HepG2 (cell line): ENCODE data around the gene ENTREP3. TPM values are rescaled to one million over a fixed set of nuclear protein-coding genes. Genes with fewer than 3 reads are reported as not detected.
A peak's percentile ranks its signal among the peaks of the same experiment; 100 is the strongest.

Experiments
- CC2D1A ChIP-seq: sonication (generic); formaldehyde crosslinking; IDR thresholded peaks from 2 replicates; pipeline ENCODE4 v1.8.1; 2023; ENCODE audit warnings: mild to moderate bottlenecking, missing genetic modification reagents
- HOXA9 ChIP-seq: sonication (generic); formaldehyde crosslinking; IDR thresholded peaks from 2 replicates; pipeline ENCODE4 v1.8.1; 2022; ENCODE audit warnings: missing genetic modification reagents, mild to moderate bottlenecking, moderate library complexity, borderline replicate concordance
- ISL2 ChIP-seq: sonication (generic); formaldehyde crosslinking; IDR thresholded peaks from 2 replicates; pipeline ENCODE4 v1.5.0; 2020; ENCODE audit warnings: missing genetic modification reagents
- MBD4 ChIP-seq: IDR thresholded peaks from 2 replicates; pipeline ENCODE4 v1.6.1; 2012; ENCODE audit warnings: low read length, inconsistent platforms, borderline replicate concordance
- MXI1 ChIP-seq: IDR thresholded peaks from 3 replicates; pipeline ENCODE4 v1.6.1; 2012; ENCODE audit warnings: low read depth, low read length, inconsistent platforms, borderline replicate concordance
- NCOA1 ChIP-seq: sonication (generic); formaldehyde crosslinking; IDR thresholded peaks from 2 replicates; pipeline ENCODE4 v1.9.0; 2021; ENCODE audit warnings: missing genetic modification reagents
- NFE2L1 ChIP-seq: sonication (generic); formaldehyde crosslinking; IDR thresholded peaks from 2 replicates; pipeline ENCODE4 v1.4.0; 2020; ENCODE audit warnings: missing genetic modification reagents, mild to moderate bottlenecking, borderline replicate concordance
- PHF20 ChIP-seq: sonication (generic); formaldehyde crosslinking; IDR thresholded peaks from 2 replicates; pipeline ENCODE4 v1.5.0; 2020; ENCODE audit warnings: mild to moderate bottlenecking, missing genetic modification reagents
- SMC3 ChIP-seq: IDR thresholded peaks from 2 replicates; pipeline ENCODE4 v1.6.1; 2011; ENCODE audit warnings: low read length, improper control_type of control experiment
- TSC22D2 ChIP-seq: sonication (generic); formaldehyde crosslinking; IDR thresholded peaks from 2 replicates; pipeline ENCODE4 v1.5.1; 2020; ENCODE audit warnings: missing genetic modification reagents, mild to moderate bottlenecking, borderline replicate concordance
- ZBTB20 ChIP-seq: sonication (generic); formaldehyde crosslinking; IDR thresholded peaks from 2 replicates; pipeline ENCODE4 v1.8.1; 2023; ENCODE audit warnings: missing genetic modification reagents, low read depth, mild to moderate bottlenecking, borderline replicate concordance
- ZBTB34 ChIP-seq: sonication (generic); formaldehyde crosslinking; IDR thresholded peaks from 2 replicates; pipeline ENCODE4 v1.8.0; 2022; ENCODE audit warnings: mild to moderate bottlenecking, missing genetic modification reagents
- ZBTB8A ChIP-seq: sonication (generic); formaldehyde crosslinking; IDR thresholded peaks from 2 replicates; pipeline ENCODE4 v1.4.0; 2020; ENCODE audit warnings: mild to moderate bottlenecking, low read depth, missing genetic modification reagents, borderline replicate concordance
- ZFX ChIP-seq: sonication (generic); formaldehyde crosslinking; IDR thresholded peaks from 2 replicates; pipeline ENCODE4 v1.4.0; 2020; ENCODE audit warnings: mild to moderate bottlenecking, low read depth, missing genetic modification reagents, moderate library complexity
- ZNF138 ChIP-seq: sonication (generic); formaldehyde crosslinking; IDR thresholded peaks from 2 replicates; pipeline ENCODE4 v1.5.0; 2020; ENCODE audit warnings: mild to moderate bottlenecking, low read depth, missing genetic modification reagents
- ZNF331 ChIP-seq: sonication (generic); formaldehyde crosslinking; IDR thresholded peaks from 2 replicates; pipeline ENCODE4 v1.4.0; 2020; ENCODE audit warnings: missing genetic modification reagents
- ZNF432 ChIP-seq: sonication (generic); formaldehyde crosslinking; IDR thresholded peaks from 2 replicates; pipeline ENCODE4 v1.5.0; 2020; ENCODE audit warnings: missing genetic modification reagents, mild to moderate bottlenecking, borderline replicate concordance
- ZNF567 ChIP-seq: sonication (generic); formaldehyde crosslinking; IDR thresholded peaks from 2 replicates; pipeline ENCODE4 v1.8.1; 2023; ENCODE audit warnings: mild to moderate bottlenecking, missing genetic modification reagents, borderline replicate concordance
- ZNF7 ChIP-seq: IDR thresholded peaks from 2 replicates; pipeline ENCODE4 v1.6.1; 2016; ENCODE audit warnings: missing biosample characterization, missing genetic modification reagents
- ZSCAN21 ChIP-seq: sonication (generic); formaldehyde crosslinking; IDR thresholded peaks from 2 replicates; pipeline ENCODE4 v1.8.0; 2022; ENCODE audit warnings: mild to moderate bottlenecking, missing genetic modification reagents, moderate library complexity, borderline replicate concordance
- polyA plus RNA-seq, 8 experiments: library from polyadenylated mRNA; depleted of rRNA in 3 of 8; stranded (reverse) in 7 of 8; unstranded in 1 of 8; fragments of >200 nt; fragmentation: Illumina TruSeq in 4 of 8; extraction: Trizol in 4 of 8; gene quantifications; 2 replicates each; pipeline versions ENCODE4 v1.2.1 to v1.2.3, GENCODE V29; 2011 to 2016; ENCODE audit warnings: low read depth in 4 of 8, missing spikeins in 1 of 8, mixed read lengths in 1 of 8; ENCODE audit not compliant: insufficient read depth in 1 of 8
- total RNA-seq, 5 experiments: library from RNA; depleted of rRNA; stranded (reverse); fragments of >200 nt; fragmentation: Illumina TruSeq; extraction: Trizol; gene quantifications; 2 replicates each; pipeline ENCODE4 v1.2.3, GENCODE V29; 2016; ENCODE audit warnings: low read depth in 1 of 5
- TF ChIP-seq, protein P1 (sequence below): sonication (generic); formaldehyde crosslinking; IDR thresholded peaks from 2 replicates; pipeline ENCODE4 v1.9.0; 2022; ENCODE audit warnings: low read depth, missing genetic modification reagents
- TF ChIP-seq, protein P2 (sequence below): sonication (generic); formaldehyde crosslinking; IDR thresholded peaks from 2 replicates; pipeline ENCODE4 v1.5.0; 2020; ENCODE audit warnings: mild to moderate bottlenecking, missing genetic modification reagents, moderate library complexity
- TF ChIP-seq, protein P3 (sequence below): sonication (generic); formaldehyde crosslinking; IDR thresholded peaks from 2 replicates; pipeline ENCODE4 v1.5.0; 2020; ENCODE audit warnings: missing genetic modification reagents

The ENTREP3 gene
- total and polyA plus RNA-seq, 2 of the 13 experiments (the other 11 are each of a cell fraction or from before 2014, with no cell fraction given) = 4.1 to 9.9 TPM

DNA sequence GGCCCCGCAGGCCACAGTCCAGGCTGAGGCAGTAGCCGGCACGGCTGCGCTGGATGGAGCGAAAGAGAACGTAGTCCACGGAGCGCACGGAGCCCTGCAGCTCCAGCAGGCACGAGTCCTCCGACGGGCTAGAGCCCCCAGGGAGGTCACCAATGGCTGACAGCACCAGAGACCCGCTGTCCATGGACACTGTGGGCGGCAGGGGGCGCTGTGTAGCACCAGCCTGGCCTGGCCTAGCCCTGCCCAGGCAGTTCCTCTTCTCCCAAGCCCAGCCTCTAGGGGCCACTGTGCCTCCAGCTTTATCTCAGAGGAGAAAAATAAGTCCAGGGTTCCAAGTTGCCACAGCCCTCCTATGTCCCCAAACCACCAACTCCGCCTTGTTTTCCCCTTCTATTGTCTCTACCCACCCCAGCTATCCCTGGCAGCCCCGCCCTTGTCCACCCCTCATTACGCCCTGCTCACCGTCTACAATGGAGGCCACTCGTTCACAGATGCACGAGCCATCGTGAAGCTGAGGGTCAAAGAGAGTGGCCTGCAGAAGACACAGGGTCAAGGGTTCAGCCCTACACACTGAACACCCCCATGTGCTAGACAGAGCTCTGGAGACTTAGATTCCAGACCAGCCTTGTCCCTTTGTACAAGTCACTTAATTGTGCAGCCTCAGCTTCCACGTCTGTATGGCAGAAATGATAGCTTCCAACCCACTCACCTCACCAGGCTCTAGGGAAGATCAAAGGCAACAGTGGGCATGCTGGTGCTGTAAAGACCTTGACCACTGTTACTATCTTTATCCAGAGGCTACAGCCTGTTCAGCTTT is 4.4 kb downstream of the ENTREP3 start (continued):
- TF ChIP-seq TSC22D2 (CRISPR knock-in tag) = no peak
- TF ChIP-seq NCOA1 (CRISPR knock-in tag) = no peak
- TF ChIP-seq, protein P1, sequence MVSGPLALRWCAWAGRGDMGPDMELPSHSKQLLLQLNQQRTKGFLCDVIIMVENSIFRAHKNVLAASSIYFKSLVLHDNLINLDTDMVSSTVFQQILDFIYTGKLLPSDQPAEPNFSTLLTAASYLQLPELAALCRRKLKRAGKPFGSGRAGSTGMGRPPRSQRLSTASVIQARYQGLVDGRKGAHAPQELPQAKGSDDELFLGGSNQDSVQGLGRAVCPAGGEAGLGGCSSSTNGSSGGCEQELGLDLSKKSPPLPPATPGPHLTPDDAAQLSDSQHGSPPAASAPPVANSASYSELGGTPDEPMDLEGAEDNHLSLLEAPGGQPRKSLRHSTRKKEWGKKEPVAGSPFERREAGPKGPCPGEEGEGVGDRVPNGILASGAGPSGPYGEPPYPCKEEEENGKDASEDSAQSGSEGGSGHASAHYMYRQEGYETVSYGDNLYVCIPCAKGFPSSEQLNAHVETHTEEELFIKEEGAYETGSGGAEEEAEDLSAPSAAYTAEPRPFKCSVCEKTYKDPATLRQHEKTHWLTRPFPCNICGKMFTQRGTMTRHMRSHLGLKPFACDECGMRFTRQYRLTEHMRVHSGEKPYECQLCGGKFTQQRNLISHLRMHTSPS (CRISPR knock-in tag) = no peak; the same call in 1 of the 2 replicates
- TF ChIP-seq ZNF331 (CRISPR knock-in tag) = peak; percentile 41; the same call in 1 of the 2 replicates
- peak; percentile 62; the same call in 1 of the 3 replicates for TF ChIP-seq MXI1
- TF ChIP-seq NFE2L1 (CRISPR knock-in tag) = no peak
- TF ChIP-seq MBD4 = no peak
- peak; percentile 74; the same call in 1 of the 2 replicates for TF ChIP-seq ZFX (CRISPR knock-in tag)
- no peak for TF ChIP-seq ZBTB20 (CRISPR knock-in tag)
- TF ChIP-seq ZNF432 (CRISPR knock-in tag) = no peak
- TF ChIP-seq ISL2 (CRISPR knock-in tag) = 0 out of 2 replicates have a peak, but pooled peaks have one; percentile 63
- TF ChIP-seq SMC3 = peak; percentile 76
- no peak for TF ChIP-seq ZNF567 (CRISPR knock-in tag)
- TF ChIP-seq ZNF138 (CRISPR knock-in tag) = no peak
- no peak for TF ChIP-seq HOXA9 (CRISPR knock-in tag)
- no peak for TF ChIP-seq ZBTB8A (CRISPR knock-in tag)
- TF ChIP-seq ZSCAN21 (CRISPR knock-in tag) = peak; percentile 47; the same call in 1 of the 2 replicates
- no peak for TF ChIP-seq ZNF7
- TF ChIP-seq, protein P2, sequence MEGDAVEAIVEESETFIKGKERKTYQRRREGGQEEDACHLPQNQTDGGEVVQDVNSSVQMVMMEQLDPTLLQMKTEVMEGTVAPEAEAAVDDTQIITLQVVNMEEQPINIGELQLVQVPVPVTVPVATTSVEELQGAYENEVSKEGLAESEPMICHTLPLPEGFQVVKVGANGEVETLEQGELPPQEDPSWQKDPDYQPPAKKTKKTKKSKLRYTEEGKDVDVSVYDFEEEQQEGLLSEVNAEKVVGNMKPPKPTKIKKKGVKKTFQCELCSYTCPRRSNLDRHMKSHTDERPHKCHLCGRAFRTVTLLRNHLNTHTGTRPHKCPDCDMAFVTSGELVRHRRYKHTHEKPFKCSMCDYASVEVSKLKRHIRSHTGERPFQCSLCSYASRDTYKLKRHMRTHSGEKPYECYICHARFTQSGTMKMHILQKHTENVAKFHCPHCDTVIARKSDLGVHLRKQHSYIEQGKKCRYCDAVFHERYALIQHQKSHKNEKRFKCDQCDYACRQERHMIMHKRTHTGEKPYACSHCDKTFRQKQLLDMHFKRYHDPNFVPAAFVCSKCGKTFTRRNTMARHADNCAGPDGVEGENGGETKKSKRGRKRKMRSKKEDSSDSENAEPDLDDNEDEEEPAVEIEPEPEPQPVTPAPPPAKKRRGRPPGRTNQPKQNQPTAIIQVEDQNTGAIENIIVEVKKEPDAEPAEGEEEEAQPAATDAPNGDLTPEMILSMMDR (CRISPR knock-in tag) = peak; percentile 99
- no peak for TF ChIP-seq PHF20 (CRISPR knock-in tag)
- TF ChIP-seq CC2D1A (CRISPR knock-in tag) = no peak
- TF ChIP-seq, protein P3, sequence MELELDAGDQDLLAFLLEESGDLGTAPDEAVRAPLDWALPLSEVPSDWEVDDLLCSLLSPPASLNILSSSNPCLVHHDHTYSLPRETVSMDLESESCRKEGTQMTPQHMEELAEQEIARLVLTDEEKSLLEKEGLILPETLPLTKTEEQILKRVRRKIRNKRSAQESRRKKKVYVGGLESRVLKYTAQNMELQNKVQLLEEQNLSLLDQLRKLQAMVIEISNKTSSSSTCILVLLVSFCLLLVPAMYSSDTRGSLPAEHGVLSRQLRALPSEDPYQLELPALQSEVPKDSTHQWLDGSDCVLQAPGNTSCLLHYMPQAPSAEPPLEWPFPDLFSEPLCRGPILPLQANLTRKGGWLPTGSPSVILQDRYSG = no peak
- peak; percentile 51; the same call in 1 of the 2 replicates for TF ChIP-seq ZBTB34 (CRISPR knock-in tag)
